KMS-11 (cell line): ENCODE results near the gene TK1.
A peak's percentile ranks its signal among the peaks of the same experiment; 100 is the strongest.

Experiments
- H2AFZ ChIP-seq: fragments of 200-600 bp; sonication (generic); 2 replicates; pipeline ENCODE4 v1.6.1; 2016; ENCODE audit warnings: antibody characterized with exemption, mixed run types, low read depth
- H3K27ac ChIP-seq: fragments of 200-600 bp; sonication (generic); 2 replicates; pipeline ENCODE4 v1.6.1; 2016; ENCODE audit warnings: mild to moderate bottlenecking, mixed run types
- H3K27me3 ChIP-seq: fragments of 200-600 bp; sonication (generic); 2 replicates; pipeline ENCODE4 v1.6.1; 2017; ENCODE audit warnings: mild to moderate bottlenecking, low read depth, mixed run types, moderate library complexity; ENCODE audit not compliant: insufficient read depth
- H3K36me3 ChIP-seq: fragments of 200-600 bp; sonication (generic); 2 replicates; pipeline ENCODE4 v1.6.1; 2017; ENCODE audit warnings: mild to moderate bottlenecking, mixed run types; ENCODE audit not compliant: insufficient read depth
- H3K4me1 ChIP-seq: fragments of 200-600 bp; sonication (generic); 2 replicates; pipeline ENCODE4 v1.6.1; 2016; ENCODE audit warnings: mild to moderate bottlenecking, low read depth, mixed run types; ENCODE audit not compliant: poor library complexity, severe bottlenecking
- H3K4me2 ChIP-seq: fragments of 200-600 bp; sonication (generic); 2 replicates; pipeline ENCODE4 v1.7.0; 2016; ENCODE audit warnings: mild to moderate bottlenecking, mixed run types
- H3K4me3 ChIP-seq: fragments of 200-600 bp; sonication (generic); IDR thresholded peaks from 2 replicates; pipeline ENCODE4 v1.6.1; 2017; ENCODE audit warnings: low read depth, low read length, mixed read lengths; ENCODE audit not compliant: insufficient read depth
- H3K79me2 ChIP-seq: fragments of 200-600 bp; sonication (generic); 2 replicates; pipeline ENCODE4 v1.6.1; 2016; ENCODE audit warnings: low read depth, mixed run types; ENCODE audit not compliant: insufficient read depth
- H3K9ac ChIP-seq: fragments of 200-600 bp; sonication (generic); 2 replicates; pipeline ENCODE4 v1.6.1; 2016; ENCODE audit warnings: mild to moderate bottlenecking, mixed run types
- H4K20me1 ChIP-seq: fragments of 200-600 bp; sonication (generic); 2 replicates; pipeline ENCODE4 v1.6.1; 2016; ENCODE audit warnings: mild to moderate bottlenecking, mixed run types; ENCODE audit not compliant: insufficient read depth
- TF ChIP-seq, protein P1 (sequence below): fragments of 200-600 bp; sonication (generic); conservative IDR thresholded peaks from 2 replicates; pipeline ENCODE4 v1.6.1; 2017; ENCODE audit warnings: low read depth, mild to moderate bottlenecking, antibody characterized with exemption, low read length, moderate library complexity, mixed read lengths

TK1 gene

GRCh38 chr17:78223061-78223460, 36.2 kb upstream of the TK1 start:
- no peak overlapping the region for H3K4me3 ChIP-seq
- H3K9ac ChIP-seq, result no peak overlapping the region
- H3K79me2 ChIP-seq, result no peaks in the 10 kb centered on the region
- no peak overlapping the region for H3K4me2 ChIP-seq
- peaks cover 22% of the 10 kb centered on the region; the same call in 1 of the 2 replicates for H3K36me3 ChIP-seq
- no peak overlapping the region for H2AFZ ChIP-seq
- TF ChIP-seq, protein P1, sequence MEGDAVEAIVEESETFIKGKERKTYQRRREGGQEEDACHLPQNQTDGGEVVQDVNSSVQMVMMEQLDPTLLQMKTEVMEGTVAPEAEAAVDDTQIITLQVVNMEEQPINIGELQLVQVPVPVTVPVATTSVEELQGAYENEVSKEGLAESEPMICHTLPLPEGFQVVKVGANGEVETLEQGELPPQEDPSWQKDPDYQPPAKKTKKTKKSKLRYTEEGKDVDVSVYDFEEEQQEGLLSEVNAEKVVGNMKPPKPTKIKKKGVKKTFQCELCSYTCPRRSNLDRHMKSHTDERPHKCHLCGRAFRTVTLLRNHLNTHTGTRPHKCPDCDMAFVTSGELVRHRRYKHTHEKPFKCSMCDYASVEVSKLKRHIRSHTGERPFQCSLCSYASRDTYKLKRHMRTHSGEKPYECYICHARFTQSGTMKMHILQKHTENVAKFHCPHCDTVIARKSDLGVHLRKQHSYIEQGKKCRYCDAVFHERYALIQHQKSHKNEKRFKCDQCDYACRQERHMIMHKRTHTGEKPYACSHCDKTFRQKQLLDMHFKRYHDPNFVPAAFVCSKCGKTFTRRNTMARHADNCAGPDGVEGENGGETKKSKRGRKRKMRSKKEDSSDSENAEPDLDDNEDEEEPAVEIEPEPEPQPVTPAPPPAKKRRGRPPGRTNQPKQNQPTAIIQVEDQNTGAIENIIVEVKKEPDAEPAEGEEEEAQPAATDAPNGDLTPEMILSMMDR, result no peak
- no peaks in the 10 kb centered on the region for H4K20me1 ChIP-seq
- H3K4me1 ChIP-seq, result no peaks in the 10 kb centered on the region
- H3K27me3 ChIP-seq, result no peaks in the 10 kb centered on the region
- no peak overlapping the region for H3K27ac ChIP-seq

DNA sequence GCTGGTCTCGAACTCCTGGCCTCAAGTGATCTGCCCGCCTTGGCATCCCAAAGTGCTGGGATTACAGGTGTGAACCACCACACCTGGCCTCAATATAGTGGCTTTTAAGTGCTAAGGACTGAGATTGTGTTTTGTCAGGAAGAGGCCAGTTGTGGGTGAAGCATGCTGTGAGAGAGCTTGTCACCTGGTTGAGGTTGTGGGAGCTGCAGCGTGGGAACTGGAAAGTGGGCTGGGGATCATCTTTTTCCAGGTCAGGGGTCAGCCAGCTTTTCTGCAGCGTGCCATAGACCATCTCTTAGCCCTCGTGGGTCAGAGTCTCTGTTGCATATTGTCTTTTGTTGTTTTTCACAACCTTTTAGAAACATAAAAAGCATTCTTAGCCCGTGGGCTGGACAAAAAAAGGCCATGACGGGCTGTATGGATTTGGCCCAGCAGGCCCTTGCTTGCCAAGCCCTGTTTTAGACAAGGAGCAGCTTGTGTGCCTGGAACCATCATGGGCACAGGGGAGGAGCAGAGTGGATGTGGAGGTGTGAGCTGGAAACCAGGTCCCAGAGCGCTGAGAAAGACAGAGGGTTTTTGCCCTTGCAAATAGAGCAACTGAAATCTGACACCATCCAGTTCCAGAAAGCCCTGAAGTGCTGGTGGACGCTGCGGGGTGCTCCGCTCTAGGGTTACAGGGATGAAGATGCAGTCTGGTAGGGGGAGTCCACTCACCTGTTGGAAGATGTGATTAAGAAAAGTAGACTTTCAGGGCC, 32.7 kb upstream of the TK1 start:
- Histone ChIP-seq H3K9ac (no peak overlapping the region), H3K4me2 (no peak overlapping the region), H3K4me1 (peaks cover 18% of the 10 kb centered on the region), H2AFZ (no peak overlapping the region), H4K20me1 (no peaks in the 10 kb centered on the region), H3K36me3 (peaks cover 32% of the 10 kb centered on the region; the same call in 1 of the 2 replicates), H3K27me3 (no peaks in the 10 kb centered on the region), H3K27ac (no peak overlapping the region), H3K4me3 (no peak overlapping the region), H3K79me2 (peaks cover 27% of the 10 kb centered on the region)
- TF ChIP-seq, protein P1, result no peak

GRCh38 chr17:78214706-78215061, 27.8 kb upstream of the TK1 start:
- Histone ChIP-seq H3K4me1 (peaks cover 22% of the 10 kb centered on the region), H3K4me2 (peak overlapping the region; percentile 94), H3K27ac (peak overlapping the region; percentile 43; the same call in 1 of the 2 replicates), H3K36me3 (peaks cover 15% of the 10 kb centered on the region; the same call in 1 of the 2 replicates), H3K79me2 (peaks cover 32% of the 10 kb centered on the region), H3K4me3 (no peak overlapping the region), H2AFZ (peak overlapping the region; percentile 94; the same call in 1 of the 2 replicates), H4K20me1 (no peaks in the 10 kb centered on the region), H3K27me3 (no peaks in the 10 kb centered on the region), H3K9ac (peak overlapping the region; percentile 67)
- TF ChIP-seq, protein P1, result no peak

- Histone ChIP-seq H3K4me1 (peaks cover 22% of the 10 kb centered on the region), H3K79me2 (peaks cover 32% of the 10 kb centered on the region), H3K4me2 (peak within 1 kb of the TSS; percentile 94), H2AFZ (peak within 1 kb of the TSS; percentile 94), H3K36me3 (peaks cover 15% of the 10 kb centered on the region; the same call in 1 of the 2 replicates), H4K20me1 (no peaks in the 10 kb centered on the region), H3K4me3 (no peak within 1 kb of the TSS), H3K27ac (peak within 1 kb of the TSS; percentile 43; the same call in 1 of the 2 replicates), H3K9ac (peak within 1 kb of the TSS; percentile 67), H3K27me3 (no peaks in the 10 kb centered on the region)
- TF ChIP-seq, protein P1, result no peak
Measured at GRCh38 chr17:78214016-78214705, 27.3 kb upstream of the TK1 start, which contains the start of gene BIRC5. Gene BIRC5 (plus strand): TSS chr17:78214253. CDS start chr17:78214317, 64 bp downstream.
